ENCODE results near the gene FAM174C. TPM values are rescaled to one million over a fixed set of nuclear protein-coding genes. Genes with fewer than 3 reads are reported as not detected.
A peak's percentile ranks its signal among the peaks of the same experiment; 100 is the strongest.

The FAM174C gene
- total RNA-seq, 1 experiment from 2014 or later, result 85.2 TPM

GRCh38 chr19:1261538-1261797 is 13.9 kb upstream of the FAM174C start:
- ChIA-PET CTCF (interaction anchor here (0.7 to 4.4 kb wide), 3 partner anchors 17 to 280 kb away, joined by 3 to 25 read pairs (median 3); no protein-coding TSS in a partner anchor), POLR2A (interaction anchor here (0.9 to 3.7 kb wide), 6 partner anchors 8 to 17 kb away, joined by 3 to 58 read pairs (median 14); partner anchors contain the start of genes CIRBP and FAM174C)
- intact Hi-C loops (cut with micrococcal nuclease), result no loop called here
- BruUV-seq (replicated peaks), result no TSS peak
- peak; percentile 10 for TF ChIP-seq CTCF (IDR thresholded peaks at IDR 0.05; ENCODE audit: unreplicated experiment)
- H3K9me3 Mint-ChIP-seq (ENCODE audit: unreplicated experiment), result no peaks in the 10 kb centered on the region
- no peaks in the 10 kb centered on the region for H3K27me3 Mint-ChIP-seq (ENCODE audit: insufficient read depth, unreplicated experiment)
- H3K27ac Mint-ChIP-seq (ENCODE audit: low read depth, unreplicated experiment), result peak overlapping the region; percentile 94
- H3K4me3 Mint-ChIP-seq (ENCODE audit: unreplicated experiment), result peak overlapping the region; percentile 71
- peaks cover 42% of the 10 kb centered on the region for H3K36me3 Mint-ChIP-seq (ENCODE audit: insufficient read depth, unreplicated experiment)
- peaks cover 38% of the 10 kb centered on the region for H3K4me1 Mint-ChIP-seq (ENCODE audit: insufficient read depth, unreplicated experiment)
- no peak for DNase-seq (ENCODE audit: unreplicated experiment)

- POLR2A ChIA-PET, result interaction anchor here (0.6 to 3.7 kb wide), 9 partner anchors 7 to 232 kb away, joined by 3 to 58 read pairs (median 7); partner anchors contain the start of genes ATP5F1D, CIRBP and FAM174C
- Mint-ChIP-seq H3K4me1 (ENCODE audit: insufficient read depth, unreplicated experiment) (peaks cover 38% of the 10 kb centered on the region), H3K36me3 (ENCODE audit: insufficient read depth, unreplicated experiment) (peaks cover 37% of the 10 kb centered on the region), H3K27ac (ENCODE audit: low read depth, unreplicated experiment) (peak overlapping the region; percentile 94), H3K9me3 (ENCODE audit: unreplicated experiment) (no peaks in the 10 kb centered on the region), H3K4me3 (ENCODE audit: unreplicated experiment) (peak overlapping the region; percentile 71), H3K27me3 (ENCODE audit: insufficient read depth, unreplicated experiment) (no peaks in the 10 kb centered on the region)
- BruUV-seq (replicated peaks), result no TSS peak
- intact Hi-C loops (cut with micrococcal nuclease), result no loop called here
- peak; percentile 90 for DNase-seq (ENCODE audit: unreplicated experiment)
- CTCF ChIA-PET, result interaction anchor here (0.7 to 4.4 kb wide), 4 partner anchors 17 to 281 kb away, joined by 3 to 25 read pairs (median 3); no protein-coding TSS in a partner anchor
- no peak for TF ChIP-seq CTCF (IDR thresholded peaks at IDR 0.05; ENCODE audit: unreplicated experiment)
These were observed 13.3 kb upstream of the FAM174C start for GRCh38 chr19:1261798-1262622.

DNA sequence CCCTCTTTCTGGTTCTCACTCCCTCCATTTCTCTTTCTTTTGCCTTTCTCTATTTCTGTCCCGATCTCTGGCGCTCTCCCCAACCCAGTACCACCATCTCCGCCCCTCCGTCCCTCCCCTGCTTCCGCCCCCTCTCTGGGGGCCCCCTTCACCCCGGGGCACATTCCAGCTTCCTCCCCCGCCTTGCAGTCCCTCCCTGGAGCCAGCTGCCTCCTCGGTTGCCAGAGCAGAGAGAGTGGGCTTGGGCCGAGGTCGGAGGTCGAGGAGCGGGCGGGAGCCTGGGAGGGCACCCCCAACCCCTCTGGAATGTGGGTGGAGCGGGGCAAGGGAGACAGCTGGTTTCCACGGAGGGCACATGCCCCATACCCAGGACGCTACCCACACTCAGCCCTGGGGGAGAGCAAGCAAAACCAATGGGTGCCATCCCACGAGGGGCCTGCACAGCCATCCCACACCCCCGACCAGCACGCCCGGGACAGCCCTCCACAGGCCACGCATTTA is 12.7 kb upstream of the FAM174C start:
- intact Hi-C loops (cut with micrococcal nuclease), result no loop called here
- TF ChIP-seq CTCF (IDR thresholded peaks at IDR 0.05; ENCODE audit: unreplicated experiment), result no peak
- H3K27me3 Mint-ChIP-seq (ENCODE audit: insufficient read depth, unreplicated experiment), result no peaks in the 10 kb centered on the region
- peaks cover 32% of the 10 kb centered on the region for H3K4me1 Mint-ChIP-seq (ENCODE audit: insufficient read depth, unreplicated experiment)
- ChIA-PET POLR2A (interaction anchor here (1.1 to 3.5 kb wide), 5 partner anchors 10 to 161 kb away, joined by 3 to 58 read pairs (median 11); partner anchors contain the start of gene ATP5F1D), CTCF (interaction anchor here (1.1 to 4.4 kb wide), 2 partner anchors 18 to 205 kb away, joined by 3 to 25 read pairs; no protein-coding TSS in a partner anchor)
- H3K27ac Mint-ChIP-seq (ENCODE audit: low read depth, unreplicated experiment), result no peak overlapping the region
- no TSS peak for BruUV-seq (replicated peaks)
- no peaks in the 10 kb centered on the region for H3K9me3 Mint-ChIP-seq (ENCODE audit: unreplicated experiment)
- no peak for DNase-seq (ENCODE audit: unreplicated experiment)
- peak overlapping the region; percentile 71 for H3K4me3 Mint-ChIP-seq (ENCODE audit: unreplicated experiment)
- peaks cover 30% of the 10 kb centered on the region for H3K36me3 Mint-ChIP-seq (ENCODE audit: insufficient read depth, unreplicated experiment)

- H3K27ac Mint-ChIP-seq (ENCODE audit: low read depth, unreplicated experiment), result no peak overlapping the region
- ChIA-PET POLR2A (interaction anchor here (1.2 to 3.5 kb wide), 3 partner anchors 10 to 21 kb away, joined by 11 to 58 read pairs (median 27); partner anchors contain the start of gene ATP5F1D), CTCF (interaction anchor here (0.6 to 4.4 kb wide), 2 partner anchors 19 to 92 kb away, joined by 3 to 25 read pairs; no protein-coding TSS in a partner anchor)
- TF ChIP-seq CTCF (IDR thresholded peaks at IDR 0.05; ENCODE audit: unreplicated experiment), result no peak
- no peaks in the 10 kb centered on the region for H3K9me3 Mint-ChIP-seq (ENCODE audit: unreplicated experiment)
- H3K4me3 Mint-ChIP-seq (ENCODE audit: unreplicated experiment), result peak overlapping the region; percentile 71
- BruUV-seq (replicated peaks), result no TSS peak
- peaks cover 25% of the 10 kb centered on the region for H3K36me3 Mint-ChIP-seq (ENCODE audit: insufficient read depth, unreplicated experiment)
- DNase-seq (ENCODE audit: unreplicated experiment), result no peak
- H3K27me3 Mint-ChIP-seq (ENCODE audit: insufficient read depth, unreplicated experiment), result no peaks in the 10 kb centered on the region
- H3K4me1 Mint-ChIP-seq (ENCODE audit: insufficient read depth, unreplicated experiment), result peaks cover 32% of the 10 kb centered on the region
- intact Hi-C loops (cut with micrococcal nuclease), result no loop called here
These were observed 12.1 kb upstream of the FAM174C start for GRCh38 chr19:1263188-1263587.
